Omental fat pad (tissue), 4 donors: ENCODE results near the gene ACACB. TPM values are rescaled to one million over a fixed set of nuclear protein-coding genes. Genes with fewer than 3 reads are reported as not detected.
A peak's percentile ranks its signal among the peaks of the same experiment; 100 is the strongest.

Experiments
- ATAC-seq: fragments of 150-250 bp; one replicate; pipeline ENCODE4 v1.9.1; 2016; ENCODE audit warnings: mild to moderate bottlenecking, moderate library complexity; ENCODE audit not compliant: low FRiP score
- DNase-seq: peaks from one replicate; pipeline ENCODE4 v3.0.0-alpha.2; 2019; ENCODE audit warnings: low spot score
- CTCF ChIP-seq, 3 donors: fragments of 450-650 bp; IDR thresholded peaks; one replicate each; pipeline ENCODE4 v1.5.1; 2016 to 2017; ENCODE audit warnings: antibody characterized with exemption in 3 of 3, mild to moderate bottlenecking in 3 of 3, moderate library complexity in 2 of 3
- total RNA-seq, 4 donors: library from RNA; depleted of rRNA; stranded (reverse); fragments of >200 nt; gene quantifications; one replicate each; pipeline ENCODE4 v1.1.0, GENCODE V29; 2016

Gene ACACB
- total RNA-seq, 4 donors from 2014 or later = 727 to 1,594 (median 1,364) TPM

GRCh38 chr12:109109746-109110350, 6.5 kb upstream of the ACACB start:
- TF ChIP-seq CTCF (IDR thresholded peaks at IDR 0.05) = no peak
- DNase-seq = no peak
- ATAC-seq = no peak

GRCh38 chr12:109110988-109111495, 5.3 kb upstream of the ACACB start:
- DNase-seq (peak; percentile 54), ATAC-seq (peak; percentile 92)
- no peak for TF ChIP-seq CTCF (IDR thresholded peaks at IDR 0.05)

- ATAC-seq = no peak
- no peak for TF ChIP-seq CTCF (IDR thresholded peaks at IDR 0.05)
- DNase-seq = no peak
These were observed 3.5 kb upstream of the ACACB start for GRCh38 chr12:109112720-109113465.

GRCh38 chr12:109113661-109114321, 2.6 kb upstream of the ACACB start:
- no peak for ATAC-seq
- no peak for TF ChIP-seq CTCF (IDR thresholded peaks at IDR 0.05)
- DNase-seq = no peak

GRCh38 chr12:109114644-109115043, 1.7 kb upstream of the ACACB start:
- TF ChIP-seq CTCF (IDR thresholded peaks at IDR 0.05) = no peak
- ATAC-seq = no peak
- DNase-seq = no peak

GRCh38 chr12:109115404-109115757, 1.0 kb upstream of the ACACB start:
- no peak for TF ChIP-seq CTCF (IDR thresholded peaks at IDR 0.05)
- ATAC-seq (no peak), DNase-seq (no peak)
